Activated CD8-positive, alpha-beta memory T cell treated with anti-CD3 and anti-CD28 coated beads, Interleukin-2, amount 50 U/mL, for 1 hour (primary cell): ENCODE results near the gene NOX4.
"Not testable (repeated sequence)": the region's sequence is repeated elsewhere in the genome, so short reads cannot be mapped to it uniquely, and the experiment has no call there.

Experiments used
- DNase-seq: peaks from one replicate; pipeline ENCODE4 v3.0.0-alpha.2; 2020; ENCODE audit errors: extremely low read depth

Gene NOX4

DNA sequence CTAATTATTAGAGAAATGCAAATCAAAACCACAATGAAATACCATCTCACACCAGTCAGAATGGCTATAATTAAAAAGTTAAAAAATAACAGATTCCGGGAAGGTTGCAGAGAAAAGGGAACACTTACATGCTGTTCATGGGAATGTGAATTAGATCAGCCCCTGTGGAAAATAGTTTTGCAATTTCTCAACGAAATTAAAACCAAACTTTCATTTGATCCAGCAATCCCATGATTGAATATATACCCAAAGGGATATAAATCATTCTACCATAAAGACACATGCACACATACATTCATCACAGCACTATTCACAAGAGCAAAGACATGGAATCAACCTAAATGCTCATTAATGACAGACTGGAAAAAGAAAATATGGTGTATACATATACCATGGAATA lies 32.5 kb downstream of the NOX4 start:
- no peak for DNase-seq

DNA sequence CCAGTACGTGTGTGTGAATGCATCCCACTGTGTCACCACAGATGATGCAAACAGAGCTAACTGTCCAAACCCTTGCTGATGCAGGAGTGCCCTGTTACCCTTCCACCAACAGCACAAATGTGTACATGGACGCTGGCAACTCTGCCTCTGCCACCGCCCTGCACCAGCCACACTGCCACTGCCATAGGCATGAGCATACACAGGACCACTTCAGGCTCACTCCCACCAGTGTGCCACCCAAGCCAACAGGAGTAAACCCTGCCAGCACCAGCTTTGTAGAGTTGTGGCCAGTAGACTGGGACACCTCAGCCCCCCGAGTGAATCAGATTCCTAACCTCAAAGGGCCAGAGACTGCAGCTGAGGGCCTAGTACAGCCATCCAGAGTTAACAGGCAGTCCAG lies 34.0 kb downstream of the NOX4 start:
- DNase-seq: no peak

DNA sequence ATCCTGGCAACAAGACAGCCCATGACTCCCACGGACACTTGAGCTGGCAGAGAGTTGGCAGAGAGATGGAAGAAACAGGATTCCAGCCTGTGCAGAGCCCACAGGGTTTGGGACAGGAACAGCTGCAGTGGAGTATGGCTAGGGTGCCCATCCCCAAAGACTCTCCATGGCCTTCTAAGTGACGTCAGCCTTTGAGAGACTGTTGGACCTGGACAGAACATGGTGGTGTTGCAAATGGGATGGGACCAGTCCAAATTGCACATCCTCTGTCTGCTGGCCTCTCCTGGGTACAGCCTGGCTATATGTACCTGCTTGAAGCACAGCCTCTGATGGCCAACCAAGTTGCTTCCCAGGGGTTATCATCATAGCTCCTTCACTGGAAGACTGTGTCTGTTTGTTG lies 34.5 kb downstream of the NOX4 start:
- no peak for DNase-seq

DNA sequence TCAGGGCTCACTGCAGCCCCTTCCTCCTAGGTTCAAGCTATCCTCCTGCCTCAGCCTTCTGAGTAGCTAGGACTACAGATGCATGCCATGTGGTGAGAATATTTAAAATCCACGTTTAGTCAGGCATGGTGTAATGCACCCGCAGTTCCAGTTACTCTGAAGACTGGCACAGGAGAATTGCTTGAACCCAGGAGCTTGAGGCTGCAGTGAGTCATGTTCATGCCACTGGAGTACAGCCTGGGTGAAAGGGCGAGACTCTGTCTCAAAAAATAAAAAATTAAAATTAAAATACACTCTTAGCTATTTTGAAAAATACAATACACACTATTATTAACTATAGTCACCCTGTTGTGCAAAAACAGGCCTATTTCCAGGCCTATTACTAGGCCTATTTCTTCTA lies 38.4 kb downstream of the NOX4 start:
- no peak for DNase-seq

DNA sequence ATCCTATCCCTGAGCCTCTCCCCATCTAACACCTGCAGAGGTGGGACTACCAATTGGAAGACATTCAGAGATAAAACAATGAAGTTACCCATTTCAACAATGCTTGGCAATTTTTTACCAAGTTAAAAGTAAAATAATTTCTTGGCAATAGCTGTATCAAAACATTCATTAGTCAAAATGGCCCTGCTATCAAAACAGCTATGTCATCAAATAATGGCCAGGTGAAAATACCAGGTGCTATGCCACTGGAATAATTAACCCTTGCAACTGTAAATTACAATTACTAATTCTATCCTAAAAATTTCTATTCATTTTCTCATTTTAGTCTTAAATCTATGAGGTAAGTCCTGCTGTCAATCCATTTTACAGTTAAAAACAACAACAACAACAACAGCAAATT lies 43.3 kb downstream of the NOX4 start:
- DNase-seq: no peak

DNA sequence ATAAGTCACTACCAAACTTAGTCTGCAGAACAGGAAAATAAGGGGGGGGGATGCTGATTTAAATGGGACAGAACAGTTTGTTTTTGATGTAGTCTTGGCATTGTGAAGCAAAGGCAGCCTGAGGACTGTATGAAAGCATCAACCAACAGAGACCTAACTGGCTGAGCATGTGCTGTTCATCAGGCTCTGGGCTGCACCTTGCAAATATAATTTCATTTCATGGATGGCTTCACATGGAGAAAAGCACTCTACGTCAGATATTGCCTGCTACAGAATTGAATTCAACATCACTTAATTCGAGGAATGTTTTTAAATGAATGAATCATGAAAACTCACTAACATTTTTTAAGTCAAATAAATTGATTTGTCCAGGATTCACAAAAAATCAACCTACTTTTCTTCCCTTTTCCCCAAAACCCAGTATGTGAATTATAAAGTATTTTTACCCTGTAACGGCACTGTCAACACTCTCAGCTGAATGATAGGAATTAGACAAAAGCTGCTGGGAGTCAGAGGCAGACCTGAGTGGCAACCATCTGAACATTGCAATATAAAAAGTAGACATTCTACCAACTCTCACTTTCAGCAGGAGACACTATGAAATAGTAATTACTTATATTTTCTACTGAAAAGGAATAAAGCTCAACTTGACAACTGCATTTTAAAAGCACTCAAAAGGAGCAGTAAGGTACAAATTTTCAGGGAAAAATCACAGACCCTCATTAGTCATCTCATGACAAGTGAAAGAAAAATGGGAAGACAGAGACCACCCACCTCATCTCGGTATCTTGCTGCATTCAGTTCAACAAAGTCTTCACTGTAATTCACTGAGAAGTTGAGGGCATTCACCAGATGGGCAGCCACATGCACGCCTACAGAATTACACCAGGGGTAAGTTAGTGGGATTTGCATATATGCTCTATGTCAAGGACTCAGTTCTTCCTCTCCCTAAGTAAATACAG lies 47.5 kb downstream of the NOX4 start:
- no peak for DNase-seq

DNA sequence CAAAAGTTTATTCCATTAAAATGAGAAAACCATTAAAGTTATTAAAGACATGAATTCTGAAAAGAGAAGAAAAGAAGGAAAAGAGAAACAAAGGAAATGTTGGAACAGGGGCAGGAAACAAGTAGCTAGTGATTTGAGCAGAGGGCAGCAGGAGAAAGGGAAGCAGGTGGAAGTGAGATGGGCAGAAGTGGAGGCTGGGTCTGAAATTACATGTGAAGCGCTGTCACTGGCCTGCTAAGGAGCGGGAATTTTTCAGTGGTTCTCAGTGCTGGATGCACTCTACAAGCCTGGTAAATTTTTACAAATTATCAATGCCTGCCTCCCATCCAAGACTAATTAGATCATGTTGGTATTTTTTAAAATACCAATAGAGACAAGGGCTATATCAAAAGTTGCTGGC lies 48.4 kb downstream of the NOX4 start:
- no peak for DNase-seq

DNA sequence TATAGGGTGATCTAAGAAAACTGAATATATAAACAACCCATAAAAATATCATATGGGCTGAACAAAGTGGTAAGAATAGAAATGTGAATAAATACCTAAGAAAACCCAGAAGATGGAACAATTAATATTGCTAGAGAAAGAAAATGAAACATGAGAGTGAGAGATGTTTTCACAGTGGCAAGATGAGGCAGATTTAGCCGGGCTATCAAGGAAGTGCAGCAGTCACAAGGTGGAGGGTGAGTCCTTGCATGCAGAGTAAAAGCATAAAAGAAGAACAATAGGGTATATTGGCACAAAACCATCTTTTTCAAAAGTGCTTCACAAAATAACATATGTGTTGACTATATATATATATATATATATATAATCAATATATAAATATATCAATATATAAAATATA lies 49.6 kb downstream of the NOX4 start:
- DNase-seq: no peak

DNA sequence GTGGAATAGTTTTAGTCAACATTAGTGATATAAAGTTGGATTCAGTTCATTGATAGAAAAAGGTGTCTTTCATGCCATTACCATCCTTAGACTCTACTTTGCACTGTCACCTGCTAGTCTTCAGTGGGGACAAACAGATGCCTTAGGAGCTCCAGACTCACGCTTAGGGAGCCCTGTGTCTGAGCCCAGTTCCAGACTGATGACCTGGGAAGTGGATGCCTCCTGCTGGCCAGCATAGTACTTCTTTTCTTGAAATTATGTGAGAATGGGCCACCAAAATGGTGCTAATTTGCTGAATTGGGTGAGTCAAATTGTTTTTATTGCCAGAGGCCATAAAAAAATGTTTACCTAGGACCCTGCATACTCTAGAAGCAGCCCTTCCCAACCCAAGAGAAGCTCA lies 53.9 kb downstream of the NOX4 start:
- DNase-seq: no peak

DNA sequence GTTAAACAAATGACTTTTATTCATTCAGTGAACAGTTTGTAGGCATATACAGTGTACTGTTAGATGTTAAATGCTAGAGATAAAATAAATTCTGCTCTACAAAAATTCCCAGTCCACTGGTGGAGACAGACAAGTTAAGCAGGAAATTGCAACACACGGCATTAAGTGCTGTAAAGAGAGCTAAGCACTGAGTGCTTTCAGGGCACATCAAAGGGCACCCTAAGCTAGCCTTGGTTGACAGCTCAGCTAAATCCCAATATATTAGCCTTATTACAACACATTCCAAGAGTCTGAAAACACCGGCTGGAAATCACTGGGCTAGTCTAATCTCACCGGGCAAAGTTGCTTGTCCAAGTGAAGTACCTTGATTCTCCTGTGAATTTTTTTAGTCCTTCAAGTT lies 55.1 kb downstream of the NOX4 start:
- no peak for DNase-seq

DNA sequence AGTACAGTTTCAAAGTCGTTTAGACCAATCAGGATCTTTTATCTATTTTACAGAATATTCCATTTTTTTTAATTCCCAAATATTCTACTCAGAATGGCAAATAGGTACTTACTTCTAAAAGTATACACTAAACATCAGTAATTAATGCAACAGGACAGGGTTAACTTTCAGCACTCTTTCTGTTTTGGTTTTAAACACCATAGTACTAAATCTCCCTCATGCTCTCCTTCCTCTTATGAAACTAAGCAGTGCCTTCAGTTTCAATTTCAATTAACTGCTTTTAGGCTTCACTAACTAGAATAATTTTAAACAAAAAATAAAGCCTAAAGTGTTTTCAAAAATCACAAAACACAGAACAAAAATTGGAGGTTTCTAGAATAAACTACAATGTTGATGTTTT lies 57.9 kb downstream of the NOX4 start:
- no peak for DNase-seq

DNA sequence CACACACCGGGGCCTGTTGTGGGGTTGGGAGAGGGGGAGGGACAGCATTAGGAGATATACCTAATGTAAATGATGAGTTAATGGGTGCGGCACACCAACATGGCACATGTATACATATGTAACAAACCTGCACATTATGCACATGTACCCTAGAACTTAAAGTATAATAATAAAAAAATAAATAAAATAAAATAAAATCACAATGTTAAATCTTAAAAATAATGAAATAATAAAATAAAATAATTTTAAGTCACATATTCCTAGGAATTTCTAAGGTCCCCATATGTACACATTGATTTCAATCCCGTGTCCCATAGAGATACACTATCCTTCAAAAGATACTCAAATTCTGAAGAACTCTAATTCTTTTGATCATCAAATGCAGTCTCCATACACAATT lies 59.0 kb downstream of the NOX4 start:
- DNase-seq: not testable (repeated sequence)

DNA sequence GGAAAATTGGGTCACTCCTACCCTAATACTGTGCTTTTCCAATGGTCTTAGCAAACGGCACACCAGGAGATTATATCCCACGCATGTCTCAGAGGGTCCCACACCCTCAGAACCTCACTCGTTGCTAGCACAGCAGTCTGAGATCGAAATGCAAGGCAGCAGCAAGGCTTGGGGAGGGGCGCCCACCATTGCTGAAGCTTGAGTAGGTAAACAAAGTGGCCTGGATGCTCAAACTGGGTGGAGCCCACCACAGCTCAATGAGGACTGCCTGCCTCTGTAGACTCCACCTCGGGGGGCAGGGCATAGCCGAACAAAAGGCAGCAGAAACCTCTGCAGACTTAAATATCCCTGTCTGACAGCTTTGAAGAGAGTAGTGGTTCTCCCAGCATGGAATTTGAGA lies 64.7 kb downstream of the NOX4 start:
- DNase-seq: not testable (repeated sequence)

DNA sequence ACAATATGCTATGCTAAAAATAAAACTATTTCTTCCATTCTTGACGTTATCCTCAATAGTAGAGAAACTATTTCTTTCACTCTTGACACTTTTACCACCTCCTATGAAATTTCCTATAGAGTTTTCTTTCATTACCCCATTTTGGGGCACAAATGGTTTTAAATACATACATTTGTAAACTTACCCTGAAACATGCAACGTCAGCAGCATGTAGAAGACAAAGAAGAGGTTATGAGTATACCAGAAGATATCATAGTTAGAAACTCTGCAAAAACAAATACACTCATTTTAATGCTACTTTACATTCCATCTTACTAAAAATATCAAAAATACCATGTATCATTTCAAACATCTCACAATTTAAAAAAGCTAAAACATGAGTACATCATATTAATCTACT lies 69.5 kb downstream of the NOX4 start:
- no peak for DNase-seq

DNA sequence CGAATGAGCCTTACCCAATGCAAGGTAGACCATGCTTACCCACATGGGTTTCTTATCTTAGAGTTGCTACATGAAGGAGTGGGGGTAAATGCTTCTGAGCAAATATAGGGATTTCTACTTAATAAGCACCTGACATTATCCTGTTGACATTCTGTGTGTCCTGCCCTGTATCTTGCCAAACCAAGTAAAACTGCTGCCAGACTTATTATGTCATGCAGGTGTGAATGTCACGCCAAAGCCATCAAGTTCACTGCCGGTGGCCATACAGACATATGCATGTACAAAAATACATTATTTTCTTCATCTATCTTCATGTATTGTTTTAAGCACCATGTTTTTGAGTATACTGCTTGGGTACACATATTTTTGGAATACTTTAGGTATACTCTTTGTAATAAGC lies 70.2 kb downstream of the NOX4 start:
- no peak for DNase-seq

DNA sequence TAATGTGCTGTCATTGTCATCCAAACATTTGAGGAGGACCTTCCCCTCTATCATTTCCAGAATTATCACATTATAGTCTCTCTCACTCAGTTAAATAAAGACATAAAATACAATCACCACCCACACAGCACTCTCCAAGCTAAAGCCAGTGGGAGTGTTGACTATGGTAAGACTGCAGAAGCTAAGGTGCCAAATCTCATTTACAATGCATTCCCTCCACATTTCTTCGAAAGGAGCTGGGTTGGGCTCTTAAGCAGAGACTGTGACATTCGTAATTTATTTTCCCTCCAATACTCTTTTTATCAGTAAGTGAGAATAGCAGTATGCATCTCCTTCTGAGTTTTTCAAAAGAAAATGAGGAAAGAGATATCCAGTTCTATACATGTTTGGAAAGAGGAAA lies 74.2 kb downstream of the NOX4 start:
- DNase-seq: no peak

DNA sequence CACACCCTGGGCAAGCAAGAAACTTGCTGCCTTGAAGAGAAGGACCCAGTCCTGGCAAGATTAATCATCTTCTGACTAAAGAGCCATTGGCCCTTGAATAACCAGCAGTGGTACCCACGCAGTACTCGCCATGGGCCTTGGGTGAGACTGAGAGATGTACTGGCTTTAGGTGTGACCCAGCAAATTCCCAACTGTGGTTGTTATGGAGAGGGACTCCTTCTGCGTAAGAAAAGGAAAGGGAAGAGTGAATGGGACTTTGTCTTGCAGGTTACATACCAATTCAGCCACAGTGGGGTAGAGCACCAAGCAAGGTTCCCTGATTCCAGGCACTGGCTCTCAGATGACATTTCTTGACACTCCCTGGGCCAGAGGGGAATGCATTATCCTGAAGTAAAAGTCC lies 80.1 kb downstream of the NOX4 start:
- DNase-seq: not testable (repeated sequence)

DNA sequence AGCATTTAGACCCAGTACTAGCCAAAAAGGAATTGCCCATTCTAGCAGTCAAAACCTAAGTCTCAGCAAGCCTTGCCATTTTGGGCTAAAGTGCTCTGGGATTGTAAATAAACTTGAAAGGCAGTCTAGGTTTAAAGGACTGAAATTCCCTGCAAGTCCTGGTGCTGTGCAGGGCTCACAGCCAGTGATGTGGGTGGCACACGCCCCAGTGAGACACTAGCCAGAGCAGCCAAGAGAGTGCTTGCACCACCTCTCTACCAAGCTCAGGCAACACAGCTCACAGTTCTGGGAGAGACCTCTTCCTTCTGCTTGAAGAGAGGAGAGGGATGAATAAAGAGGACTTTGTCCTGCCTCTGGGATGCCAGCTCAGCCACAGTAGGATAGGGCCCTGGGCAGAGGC lies 80.5 kb downstream of the NOX4 start:
- DNase-seq: not testable (repeated sequence)

DNA sequence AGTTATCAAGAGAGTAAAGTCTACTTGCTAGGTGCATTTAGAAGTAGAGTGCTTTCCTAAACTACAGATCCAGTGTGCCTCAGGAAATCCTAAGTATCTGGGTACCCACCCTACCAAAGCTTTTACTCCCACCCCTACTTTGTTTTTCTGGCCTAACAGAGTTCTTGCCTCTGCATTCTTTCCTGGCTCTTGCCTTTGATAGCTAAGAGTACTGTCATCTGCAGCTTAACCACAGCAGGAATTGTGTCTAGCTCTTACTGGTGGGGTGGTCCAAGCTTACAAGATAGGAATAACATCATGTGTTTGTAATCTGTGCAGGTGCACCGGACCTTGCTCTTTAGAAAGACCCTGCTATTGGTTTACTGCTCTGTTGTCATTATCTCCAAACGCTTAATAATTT lies 82.7 kb downstream of the NOX4 start:
- DNase-seq: not testable (repeated sequence)

DNA sequence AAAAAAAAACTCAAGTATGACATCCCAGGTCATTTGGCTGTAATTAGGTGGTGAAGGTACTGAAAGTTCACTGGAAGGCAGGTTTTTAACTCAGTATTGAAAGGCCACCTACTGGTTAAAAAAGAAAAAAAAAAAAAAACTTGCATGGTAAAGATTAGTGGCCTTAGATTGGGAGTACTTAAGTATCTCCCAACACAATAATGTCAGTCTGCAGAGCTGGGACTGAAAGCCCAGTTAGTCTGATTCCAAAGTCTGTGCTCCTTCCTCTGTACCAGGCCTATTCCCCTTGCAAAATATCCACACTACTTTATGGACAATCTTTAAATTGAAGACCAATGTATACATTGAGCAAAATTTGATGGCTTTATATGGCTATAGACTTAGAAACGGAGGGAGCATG lies 85.5 kb downstream of the NOX4 start:
- DNase-seq: no peak

DNA sequence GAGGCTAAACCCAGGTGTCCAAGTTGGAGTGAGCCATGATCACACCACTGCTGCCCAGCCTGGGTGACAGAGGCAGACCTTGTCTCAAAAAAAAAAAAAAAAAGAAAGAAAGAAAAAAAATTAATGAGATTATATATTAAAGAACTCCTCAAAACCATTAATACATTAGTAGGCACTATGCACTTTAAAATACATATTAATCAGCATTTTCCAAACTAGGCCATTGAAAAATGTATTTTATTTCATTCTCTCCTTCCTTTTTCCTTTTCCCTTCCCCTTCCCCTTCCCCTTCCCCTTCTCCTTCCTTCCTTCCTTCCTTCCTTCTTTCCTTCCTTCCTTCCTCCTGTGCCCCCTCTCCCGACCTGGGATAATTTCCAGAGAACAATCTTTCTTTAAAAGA lies 99.5 kb downstream of the NOX4 start:
- not testable (repeated sequence) for DNase-seq

DNA sequence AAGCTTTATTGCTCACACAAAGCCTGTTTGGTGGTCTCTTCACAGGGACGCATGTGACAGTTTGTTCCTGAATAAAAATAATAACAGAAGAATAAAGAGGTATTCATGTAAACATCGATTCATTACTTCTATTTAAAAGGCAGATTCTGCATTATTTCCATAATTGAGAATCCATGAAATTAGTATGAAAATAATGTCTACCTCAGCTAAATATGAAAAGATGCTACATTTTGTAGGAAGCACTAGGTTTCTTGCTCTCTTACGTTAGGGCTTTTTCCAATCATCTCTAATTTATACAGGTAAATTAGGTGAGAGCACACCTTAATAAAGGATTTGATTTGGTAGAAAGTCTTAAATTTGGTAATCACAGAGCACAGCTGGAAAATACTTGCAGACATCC lies 103.7 kb downstream of the NOX4 start:
- not testable (repeated sequence) for DNase-seq

DNA sequence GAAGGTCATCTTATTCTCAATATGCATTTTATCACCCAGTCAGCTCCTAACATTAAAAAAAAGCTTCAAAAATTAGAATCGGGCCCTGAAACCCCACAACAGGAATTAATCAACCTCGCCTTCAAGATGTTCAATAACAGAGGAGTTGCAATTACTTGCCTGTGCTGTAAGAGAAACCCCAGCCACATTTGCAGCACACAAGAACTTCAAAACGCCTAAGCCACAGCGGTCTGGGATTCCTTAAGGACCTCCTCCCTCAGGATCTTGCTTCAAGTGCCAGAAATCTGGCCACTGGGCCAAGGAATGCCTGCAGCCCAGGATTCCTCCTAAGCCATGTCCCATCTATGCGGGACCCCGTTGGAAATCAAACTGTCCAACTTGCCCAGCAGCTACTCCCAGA lies 108.2 kb downstream of the NOX4 start:
- DNase-seq: not testable (repeated sequence)

DNA sequence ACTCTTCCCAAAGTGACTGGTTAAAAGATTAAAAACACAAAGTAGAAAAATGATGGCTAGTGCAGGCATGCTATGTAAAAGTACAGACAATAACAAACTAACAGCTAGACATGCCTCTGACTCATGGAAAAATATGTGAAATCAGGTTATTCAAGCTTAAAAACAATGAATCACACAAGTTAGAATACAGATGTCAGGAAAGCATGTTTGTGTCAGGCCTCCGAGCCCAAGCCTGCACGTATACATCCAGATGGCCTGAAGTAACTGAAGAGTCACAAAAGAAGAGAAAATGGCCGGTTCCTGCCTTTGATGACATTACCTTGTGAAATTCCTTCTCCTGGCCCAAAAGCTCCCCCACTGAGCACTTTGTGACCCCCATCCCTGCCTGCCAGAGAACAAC lies 110.1 kb downstream of the NOX4 start:
- DNase-seq: no peak
